Measurements from ENCODE around the gene PNLIPRP2. TPM values are rescaled to one million over a fixed set of nuclear protein-coding genes. Genes with fewer than 3 reads are reported as not detected.

The PNLIPRP2 gene
- polyA plus RNA-seq, 1 experiment = not detected

DNA sequence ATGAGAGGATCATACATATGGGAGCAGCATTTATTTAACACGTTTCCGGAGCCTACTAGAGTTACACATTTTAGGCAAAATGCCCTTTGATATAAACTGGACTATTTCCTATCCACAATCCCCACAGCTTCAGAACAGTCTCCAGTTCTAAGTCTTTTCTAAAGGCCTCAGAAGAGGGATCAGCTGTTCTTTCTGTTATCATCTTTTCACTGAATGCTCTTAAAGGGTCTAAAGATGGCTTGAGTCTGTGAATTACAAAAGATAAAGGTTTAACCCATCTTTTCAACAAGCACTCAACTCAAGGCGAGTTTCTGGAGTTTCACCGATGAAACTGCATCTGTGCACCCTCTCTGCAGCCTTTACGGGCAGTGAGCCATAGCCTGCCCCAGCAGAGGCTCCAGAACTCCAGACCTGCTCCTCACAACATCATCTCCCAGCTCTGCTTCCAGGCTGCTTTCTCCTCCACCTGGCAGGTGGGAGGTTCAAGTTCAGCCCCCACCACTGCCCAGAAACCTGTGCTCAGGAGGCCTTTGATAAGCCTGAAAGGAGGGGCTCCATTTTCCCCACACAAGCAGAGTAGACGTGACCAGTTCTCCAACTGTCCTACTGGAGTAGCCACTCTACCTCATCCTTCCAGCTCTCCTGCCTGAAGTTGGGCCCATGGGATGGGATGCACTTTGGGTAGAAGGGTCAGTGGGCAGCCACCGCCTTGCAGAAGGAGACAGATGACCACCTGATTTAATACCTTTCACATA lies 68.2 kb downstream of the PNLIPRP2 start:
- Histone ChIP-seq H3K4me3 (ENCODE audit: low read depth, low read length) (no peak overlapping the region), H3K9me3 (ENCODE audit: control insufficient read depth, insufficient read depth, low read length) (no peaks in the 10 kb centered on the region)
- POLR2A ChIA-PET = interaction anchor here (1.2 to 2.9 kb wide), 2 partner anchors 33 to 54 kb away, joined by 4 to 6 read pairs; partner anchors contain the start of gene HSPA12A

DNA sequence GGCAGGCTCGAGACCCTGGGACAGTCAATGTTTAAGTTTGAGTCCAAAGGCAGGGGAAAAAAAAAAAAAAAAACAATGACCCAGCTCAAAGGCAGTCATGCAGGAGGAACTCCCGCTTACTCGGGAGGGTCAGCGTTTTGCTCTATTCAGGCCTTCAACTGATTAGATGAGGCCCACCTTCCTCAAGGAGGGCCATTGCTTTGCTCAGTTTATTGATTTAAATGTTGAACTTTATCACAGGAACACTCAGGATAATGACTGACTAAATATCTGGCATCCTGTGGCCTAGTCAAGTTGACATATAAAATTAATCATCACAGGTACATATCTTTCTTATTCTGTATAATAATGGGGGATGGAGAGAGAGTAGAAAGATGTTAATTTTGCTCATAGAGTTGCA lies 69.0 kb downstream of the PNLIPRP2 start:
- ChIA-PET CTCF (interaction anchor here (0.8 to 17.5 kb wide), 7 partner anchors 11 to 99 kb away, joined by 3 to 426 read pairs (median 5); no protein-coding TSS in a partner anchor), POLR2A (interaction anchor here (2.9 kb wide), 1 partner anchor 53 kb away, joined by 6 read pairs; the partner anchor contains the start of gene HSPA12A)
- no peak for DNase-seq (ENCODE audit: low read depth, low spot score)
- no peaks in the 10 kb centered on the region for H3K27me3 ChIP-seq (ENCODE audit: control insufficient read depth, insufficient read depth, low read length)
- TF ChIP-seq, protein P1, sequence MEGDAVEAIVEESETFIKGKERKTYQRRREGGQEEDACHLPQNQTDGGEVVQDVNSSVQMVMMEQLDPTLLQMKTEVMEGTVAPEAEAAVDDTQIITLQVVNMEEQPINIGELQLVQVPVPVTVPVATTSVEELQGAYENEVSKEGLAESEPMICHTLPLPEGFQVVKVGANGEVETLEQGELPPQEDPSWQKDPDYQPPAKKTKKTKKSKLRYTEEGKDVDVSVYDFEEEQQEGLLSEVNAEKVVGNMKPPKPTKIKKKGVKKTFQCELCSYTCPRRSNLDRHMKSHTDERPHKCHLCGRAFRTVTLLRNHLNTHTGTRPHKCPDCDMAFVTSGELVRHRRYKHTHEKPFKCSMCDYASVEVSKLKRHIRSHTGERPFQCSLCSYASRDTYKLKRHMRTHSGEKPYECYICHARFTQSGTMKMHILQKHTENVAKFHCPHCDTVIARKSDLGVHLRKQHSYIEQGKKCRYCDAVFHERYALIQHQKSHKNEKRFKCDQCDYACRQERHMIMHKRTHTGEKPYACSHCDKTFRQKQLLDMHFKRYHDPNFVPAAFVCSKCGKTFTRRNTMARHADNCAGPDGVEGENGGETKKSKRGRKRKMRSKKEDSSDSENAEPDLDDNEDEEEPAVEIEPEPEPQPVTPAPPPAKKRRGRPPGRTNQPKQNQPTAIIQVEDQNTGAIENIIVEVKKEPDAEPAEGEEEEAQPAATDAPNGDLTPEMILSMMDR (IDR thresholded peaks at IDR 0.05; ENCODE audit: low read depth, low read length) = no peak
- H3K27ac ChIP-seq (ENCODE audit: low read depth, low read length) = no peak overlapping the region
- H3K9me3 ChIP-seq (ENCODE audit: control insufficient read depth, insufficient read depth, low read length) = no peaks in the 10 kb centered on the region
- H3K4me3 ChIP-seq (ENCODE audit: low read depth, low read length) = no peak overlapping the region

More for the DNA sequence above, 68.2 kb downstream of the PNLIPRP2 start:
- CTCF ChIA-PET = interaction anchor here (1.0 to 17.5 kb wide), 7 partner anchors 28 to 486 kb away, joined by 3 to 426 read pairs (median 5); no protein-coding TSS in a partner anchor
- Histone ChIP-seq H3K27ac (ENCODE audit: low read depth, low read length) (peak overlapping the region; percentile 84), H3K27me3 (ENCODE audit: control insufficient read depth, insufficient read depth, low read length) (no peaks in the 10 kb centered on the region)
- DNase-seq (ENCODE audit: low read depth, low spot score) = no peak
- TF ChIP-seq, protein P1 (IDR thresholded peaks at IDR 0.05; ENCODE audit: low read depth, low read length) = no peak

DNA sequence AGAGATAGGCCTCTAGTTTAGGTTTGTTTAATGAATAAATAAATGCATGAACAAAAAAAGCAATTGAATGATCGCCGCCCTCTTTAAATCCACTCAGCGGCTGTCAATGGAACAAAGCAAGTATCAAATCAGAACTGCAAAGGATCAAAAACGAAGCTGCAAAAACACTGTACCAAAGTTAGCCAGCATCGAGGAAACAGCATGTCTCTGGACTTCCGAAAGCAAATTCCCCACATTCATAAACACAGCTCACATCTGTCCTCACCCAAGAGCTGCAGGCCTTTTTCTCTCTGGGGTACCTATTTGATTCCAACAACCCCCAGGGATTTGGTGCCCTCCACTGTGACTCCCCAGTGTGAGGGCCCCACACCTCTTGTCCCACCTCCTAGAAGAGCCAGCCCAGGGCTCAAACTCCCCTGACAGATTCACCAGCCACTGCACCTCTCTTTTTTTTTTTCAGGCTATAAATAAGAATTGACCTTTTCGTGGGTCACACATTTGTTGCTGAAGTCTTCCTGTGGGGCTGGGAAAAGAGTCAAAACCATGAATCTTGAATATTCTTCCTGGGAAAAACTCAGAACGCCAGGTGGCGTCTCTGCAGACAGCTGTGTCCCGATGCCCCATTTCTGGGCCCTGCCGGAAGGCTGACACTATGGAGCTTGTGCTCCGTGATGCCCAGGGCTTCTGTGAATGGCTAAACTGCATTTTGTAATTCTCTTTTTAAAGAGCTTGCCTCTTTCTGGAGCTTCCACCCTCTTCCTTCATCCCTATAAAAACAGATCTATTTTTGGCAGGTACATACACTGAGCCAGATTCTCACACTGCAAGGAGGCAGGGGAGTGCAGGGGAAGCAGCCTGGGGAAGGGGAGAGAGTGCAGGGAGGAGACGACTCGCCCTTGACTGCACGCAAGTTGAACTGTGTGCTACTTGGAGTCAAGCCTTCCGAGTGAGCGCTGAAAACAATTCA lies 69.9 kb downstream of the PNLIPRP2 start:
- H3K9me3 ChIP-seq (ENCODE audit: control insufficient read depth, insufficient read depth, low read length) = no peaks in the 10 kb centered on the region
- no peak overlapping the region for H3K27ac ChIP-seq (ENCODE audit: low read depth, low read length)
- TF ChIP-seq, protein P1 (IDR thresholded peaks at IDR 0.05; ENCODE audit: low read depth, low read length) = peak; percentile 47
- no peak overlapping the region for H3K4me3 ChIP-seq (ENCODE audit: low read depth, low read length)
- POLR2A ChIA-PET = interaction anchor here (0.6 kb wide), 1 partner anchor 15 kb away, joined by 5 read pairs; no protein-coding TSS in a partner anchor
- CTCF ChIA-PET = interaction anchor here (0.7 to 17.5 kb wide), 12 partner anchors 8 to 98 kb away, joined by 3 to 426 read pairs (median 4); partner anchors contain the start of gene HSPA12A
- DNase-seq (ENCODE audit: low read depth, low spot score) = no peak
- no peaks in the 10 kb centered on the region for H3K27me3 ChIP-seq (ENCODE audit: control insufficient read depth, insufficient read depth, low read length)

DNA sequence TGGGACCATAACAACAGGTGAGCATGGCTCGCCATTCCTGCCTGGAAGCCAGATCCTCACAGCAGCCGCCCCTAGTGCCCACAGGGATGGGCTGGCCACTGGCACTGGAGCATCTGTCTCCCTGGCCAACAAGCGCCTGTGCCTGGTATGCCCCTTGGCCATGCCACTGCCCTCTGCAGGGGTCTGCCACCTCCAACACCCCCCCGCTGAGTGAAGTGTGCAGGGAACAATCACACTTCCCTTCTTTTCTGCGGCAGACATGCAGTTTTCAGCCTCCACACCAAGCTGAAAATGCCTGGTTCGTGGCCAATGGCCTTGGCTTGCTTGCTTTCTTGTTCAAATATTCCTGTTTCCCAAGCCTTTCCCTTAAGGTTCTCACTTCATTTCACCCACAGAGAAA lies 70.9 kb downstream of the PNLIPRP2 start:
- ChIA-PET POLR2A (interaction anchor here (0.9 kb wide), 1 partner anchor 51 kb away, joined by 3 read pairs; the partner anchor contains the start of gene HSPA12A), CTCF (interaction anchor here (1.2 to 17.5 kb wide), 5 partner anchors 9 to 97 kb away, joined by 3 to 426 read pairs (median 5); no protein-coding TSS in a partner anchor)
- no peak for DNase-seq (ENCODE audit: low read depth, low spot score)
- TF ChIP-seq, protein P1 (IDR thresholded peaks at IDR 0.05; ENCODE audit: low read depth, low read length) = no peak
- Histone ChIP-seq H3K27me3 (ENCODE audit: control insufficient read depth, insufficient read depth, low read length) (no peaks in the 10 kb centered on the region), H3K4me3 (ENCODE audit: low read depth, low read length) (no peak overlapping the region), H3K9me3 (ENCODE audit: control insufficient read depth, insufficient read depth, low read length) (no peaks in the 10 kb centered on the region), H3K27ac (ENCODE audit: low read depth, low read length) (no peak overlapping the region)
